Measurements from ENCODE around the gene HPCAL1.
"Not testable (repeated sequence)": the region's sequence is repeated elsewhere in the genome, so short reads cannot be mapped to it uniquely, and the experiment has no call there.

The HPCAL1 gene

GRCh38 chr2:10284108-10284870 is 18.4 kb upstream of the HPCAL1 start:
- DNase-seq (ENCODE audit: low spot score) = no peak

GRCh38 chr2:10285191-10285555 is 17.5 kb upstream of the HPCAL1 start:
- DNase-seq (ENCODE audit: low spot score) = no peak

GRCh38 chr2:10285556-10286198 is 17.0 kb upstream of the HPCAL1 start:
- DNase-seq (ENCODE audit: low spot score) = peak; percentile 91

GRCh38 chr2:10286216-10287037 is 16.3 kb upstream of the HPCAL1 start:
- DNase-seq (ENCODE audit: low spot score) = peak; percentile 72

GRCh38 chr2:10287761-10288160 is 14.9 kb upstream of the HPCAL1 start:
- no peak for DNase-seq (ENCODE audit: low spot score)

- DNase-seq (ENCODE audit: low spot score) = no peak
These were observed 14.1 kb upstream of the HPCAL1 start for GRCh38 chr2:10288606-10289005.

- peak; percentile 69 for DNase-seq (ENCODE audit: low spot score)
These were observed 13.4 kb upstream of the HPCAL1 start for GRCh38 chr2:10289352-10289751.

GRCh38 chr2:10289891-10290290 is 12.8 kb upstream of the HPCAL1 start:
- peak; percentile 93 for DNase-seq (ENCODE audit: low spot score)

GRCh38 chr2:10291376-10291775 is 11.3 kb upstream of the HPCAL1 start:
- DNase-seq (ENCODE audit: low spot score) = not testable (repeated sequence)

GRCh38 chr2:10292033-10292432 is 10.7 kb upstream of the HPCAL1 start:
- no peak for DNase-seq (ENCODE audit: low spot score)

GRCh38 chr2:10293603-10294002 is 9.1 kb upstream of the HPCAL1 start:
- no peak for DNase-seq (ENCODE audit: low spot score)

- DNase-seq (ENCODE audit: low spot score) = no peak
These were observed 8.6 kb upstream of the HPCAL1 start for GRCh38 chr2:10294077-10294476.

- DNase-seq (ENCODE audit: low spot score) = not testable (repeated sequence)
These were observed 7.1 kb upstream of the HPCAL1 start for GRCh38 chr2:10295649-10296048.

GRCh38 chr2:10296142-10296541 is 6.6 kb upstream of the HPCAL1 start:
- DNase-seq (ENCODE audit: low spot score) = no peak

GRCh38 chr2:10297191-10297830 is 5.4 kb upstream of the HPCAL1 start:
- no peak for DNase-seq (ENCODE audit: low spot score)

- peak; percentile 88 for DNase-seq (ENCODE audit: low spot score)
These were observed 4.7 kb upstream of the HPCAL1 start for GRCh38 chr2:10297959-10298531.

GRCh38 chr2:10298777-10299176 is 3.9 kb upstream of the HPCAL1 start:
- DNase-seq (ENCODE audit: low spot score) = not testable (repeated sequence)

GRCh38 chr2:10300328-10300920 is 2.3 kb upstream of the HPCAL1 start:
- peak; percentile 92 for DNase-seq (ENCODE audit: low spot score)

- peak; percentile 77 for DNase-seq (ENCODE audit: low spot score)
These were observed 1.4 kb upstream of the HPCAL1 start for GRCh38 chr2:10300997-10301940.

- peak; percentile 52 for DNase-seq (ENCODE audit: low spot score)
These were observed 694 bp upstream of the HPCAL1 start for GRCh38 chr2:10301941-10302478.
